PC-9 (cell line): Measurements from ENCODE around the gene KLK6. TPM values are rescaled to one million over a fixed set of nuclear protein-coding genes. Genes with fewer than 3 reads are reported as not detected.

Source experiments
- BruUV-seq: library from RNA; stranded (reverse); fragments of 400-500 nt; replicated peaks from 2 replicates; lab custom pipeline; 2021; lab: Mats Ljungman, UMichigan
- CTCF ChIA-PET: fragments of 300-600 bp; sonication (Branson Sonifier 250); formaldehyde crosslinking; loops from one replicate; lab custom pipeline; 2022; ENCODE audit warnings: antibody characterized with exemption; lab: Charles Lee
- POLR2A ChIA-PET: fragments of 300-600 bp; sonication (Branson Sonifier 250); formaldehyde crosslinking; loops from one replicate; lab custom pipeline; 2022; ENCODE audit warnings: antibody characterized with exemption; ENCODE audit not compliant: unreplicated experiment; lab: Charles Lee
- DNase-seq, 2 experiments: peaks; one replicate each; pipeline versions ENCODE4 v3.0.0 to v3.0.0-alpha.2; 2015 to 2022; ENCODE audit warnings: mixed read lengths in 1 of 2
- H2AFZ ChIP-seq: fragments of 200-600 bp; sonication (generic); 2 replicates; pipeline ENCODE4 v1.8.1; 2017; ENCODE audit warnings: antibody characterized with exemption
- H3F3A ChIP-seq: fragments of 200-600 bp; sonication (generic); 2 replicates; pipeline ENCODE4 v1.8.1; 2017; ENCODE audit warnings: antibody characterized with exemption, mild to moderate bottlenecking, low read depth; ENCODE audit not compliant: insufficient read depth
- H3K27ac ChIP-seq: fragments of 200-600 bp; sonication (generic); 2 replicates; pipeline ENCODE4 v1.6.1; 2016; ENCODE audit warnings: mixed run types
- H3K27me3 ChIP-seq: fragments of 200-600 bp; sonication (generic); 2 replicates; pipeline ENCODE4 v1.6.1; 2016; ENCODE audit warnings: low read depth, mixed run types; ENCODE audit not compliant: insufficient read depth
- H3K36me3 ChIP-seq: fragments of 200-600 bp; sonication (generic); 2 replicates; pipeline ENCODE4 v1.6.1; 2016; ENCODE audit warnings: low read depth, mixed run types
- H3K4me1 ChIP-seq: fragments of 200-600 bp; sonication (generic); replicated peaks from 2 replicates; pipeline ENCODE4 v1.6.1; 2016; ENCODE audit warnings: mixed run types; ENCODE audit not compliant: insufficient read depth
- H3K4me2 ChIP-seq: fragments of 200-600 bp; sonication (generic); 2 replicates; pipeline ENCODE4 v1.6.1; 2017; ENCODE audit warnings: mixed run types
- H3K4me3 ChIP-seq: fragments of 200-600 bp; sonication (generic); 2 replicates; pipeline ENCODE4 v1.6.1; 2016; ENCODE audit warnings: mixed run types
- H3K79me2 ChIP-seq: fragments of 200-600 bp; sonication (generic); 2 replicates; pipeline ENCODE4 v1.6.1; 2017; ENCODE audit warnings: low read depth, mixed run types
- H3K9me2 ChIP-seq: fragments of 200-600 bp; sonication (generic); 2 replicates; pipeline ENCODE4 v1.8.1; 2017; ENCODE audit warnings: mild to moderate bottlenecking; ENCODE audit not compliant: insufficient read depth
- H3K9me3 ChIP-seq: fragments of 200-600 bp; sonication (generic); 2 replicates; pipeline ENCODE4 v1.8.1; 2016; ENCODE audit warnings: low read depth; ENCODE audit not compliant: insufficient read depth
- H4K20me1 ChIP-seq: fragments of 200-600 bp; sonication (generic); 2 replicates; pipeline ENCODE4 v1.8.1; 2017; ENCODE audit not compliant: insufficient read depth
- CTCF ChIP-seq: fragments of 200-600 bp; sonication (generic); conservative IDR thresholded peaks from 2 replicates; pipeline ENCODE4 v1.6.1; 2017; ENCODE audit warnings: mixed run types, antibody characterized with exemption, mild to moderate bottlenecking, moderate library complexity
- EZH2 ChIP-seq: fragments of 200-600 bp; sonication (generic); IDR thresholded peaks from 2 replicates; pipeline ENCODE4 v1.8.0; 2017; ENCODE audit warnings: antibody characterized with exemption, low read depth
- intact Hi-C: fragments of 100-400 bp; cut with micrococcal nuclease; formaldehyde crosslinking; loops from one replicate; pipeline ENCODE4 v1.10.0; 2022; ENCODE audit not compliant: unreplicated experiment
- total RNA-seq: library from RNA; stranded (reverse); gene quantifications from 2 replicates; pipeline ENCODE4 v1.2.3, GENCODE V29; 2021

KLK6 gene
- total RNA-seq, 1 experiment from 2014 or later: 490 TPM

- H3K4me3 ChIP-seq: peak overlapping the region; percentile 79
- TF ChIP-seq EZH2 (no peak), CTCF (peak; percentile 99)
- BruUV-seq: no TSS peak
Observed at GRCh38 chr19:51016798-51017683, 47.6 kb upstream of the KLK6 start.

GRCh38 chr19:51015691-51016267 is 46.4 kb upstream of the KLK6 start:
- intact Hi-C loops: loop anchor here (5.0 to 10.0 kb wide), 3 partner anchors 152 to 311 kb away; no protein-coding TSS in a partner anchor
- no TSS peak for BruUV-seq

More at GRCh38 chr19:51016798-51017683, 47.6 kb upstream of the KLK6 start:
- Histone ChIP-seq H3K27ac (peak overlapping the region; percentile 81), H2AFZ (peak overlapping the region; percentile 87), H3K36me3 (no peaks in the 10 kb centered on the region), H3K9me2 (no peaks in the 10 kb centered on the region), H3K27me3 (no peaks in the 10 kb centered on the region), H3K9me3 (no peaks in the 10 kb centered on the region), H3K4me1 (peaks cover 19% of the 10 kb centered on the region), H3K4me2 (peak overlapping the region; percentile 95), H3K79me2 (no peaks in the 10 kb centered on the region), H4K20me1 (no peaks in the 10 kb centered on the region), H3F3A (peaks cover 45% of the 10 kb centered on the region)
- ChIA-PET CTCF (interaction anchor here (0.5 to 1.9 kb wide), 15 partner anchors 9 to 213 kb away, joined by 3 to 21 read pairs (median 4); partner anchors contain the start of genes KLK5, KLK7 and KLK8), POLR2A (interaction anchor here (0.5 to 1.3 kb wide), 12 partner anchors 9 to 325 kb away, joined by 3 to 14 read pairs (median 5); partner anchors contain the start of genes KLK5 and KLK6)
- intact Hi-C loops: loop anchor here (1.0 to 10.0 kb wide), 7 partner anchors 16 to 312 kb away; partner anchors contain the start of genes KLK5, KLK6 and KLK8
- peak; percentile 88 to 97 for DNase-seq

More at GRCh38 chr19:51015691-51016267, 46.4 kb upstream of the KLK6 start:
- CTCF ChIA-PET: interaction anchor here (0.5 to 1.5 kb wide), 3 partner anchors 48 to 82 kb away, joined by 3 to 6 read pairs (median 4); no protein-coding TSS in a partner anchor
- H3F3A ChIP-seq: peaks cover 43% of the 10 kb centered on the region
- no peaks in the 10 kb centered on the region for H3K79me2 ChIP-seq
- no peaks in the 10 kb centered on the region for H3K36me3 ChIP-seq
- no peaks in the 10 kb centered on the region for H3K9me2 ChIP-seq
- no peaks in the 10 kb centered on the region for H4K20me1 ChIP-seq
- DNase-seq: no peak
- TF ChIP-seq EZH2: no peak
- TF ChIP-seq CTCF: no peak
- no peak overlapping the region for H3K27ac ChIP-seq
- no peaks in the 10 kb centered on the region for H3K27me3 ChIP-seq
- H3K4me1 ChIP-seq: peaks cover 20% of the 10 kb centered on the region
- H2AFZ ChIP-seq: no peak overlapping the region
- H3K4me3 ChIP-seq: no peak overlapping the region
- H3K4me2 ChIP-seq: no peak overlapping the region
- POLR2A ChIA-PET: no interaction called here
- H3K9me3 ChIP-seq: no peaks in the 10 kb centered on the region
